Upper lobe of left lung (tissue), 6 donors: ENCODE data around the gene C1QL1. TPM values are rescaled to one million over a fixed set of nuclear protein-coding genes. Genes with fewer than 3 reads are reported as not detected.

Experiments
- ATAC-seq, 2 donors: fragments of 200-7000 bp; cut with Tn5 transposase; one replicate each; pipeline ENCODE4 v1.9.1; 2022; ENCODE audit warnings: mild to moderate bottlenecking in 2 of 2, moderate library complexity in 2 of 2; ENCODE audit not compliant: low FRiP score in 2 of 2
- DNase-seq, 2 donors: peaks; one replicate each; pipeline ENCODE4 v3.0.0-alpha.2; 2019 to 2020
- H3K27ac ChIP-seq, 4 donors: fragments of 200-600 bp; sonication (generic); one replicate each; pipeline ENCODE4 v1.5.1; 2016 to 2019
- H3K27me3 ChIP-seq, 4 donors: fragments of 200-600 bp; sonication (generic); one replicate each; pipeline ENCODE4 v1.5.1; 2017 to 2019
- H3K36me3 ChIP-seq, 4 donors: fragments of 200-600 bp; sonication (generic); one replicate each; pipeline ENCODE4 v1.5.1; 2016 to 2019
- H3K4me1 ChIP-seq, 4 donors: fragments of 200-600 bp; sonication (generic); one replicate each; pipeline ENCODE4 v1.5.1; 2018 to 2019
- H3K4me3 ChIP-seq, 4 donors: fragments of 200-600 bp; sonication (generic); one replicate each; pipeline ENCODE4 v1.5.1; 2017 to 2019; ENCODE audit warnings: mild to moderate bottlenecking in 2 of 4, moderate library complexity in 1 of 4
- H3K9me3 ChIP-seq, 4 donors: fragments of 200-600 bp; sonication (generic); one replicate each; pipeline ENCODE4 v1.5.1; 2018 to 2019
- EP300 ChIP-seq, 4 donors: sonication (generic); formaldehyde crosslinking; IDR thresholded peaks; one replicate each; pipeline ENCODE4 v1.5.1; 2017; ENCODE audit warnings: antibody characterized with exemption in 4 of 4, control low read depth in 2 of 4
- POLR2A ChIP-seq, 4 donors: fragments of 450-650 bp; IDR thresholded peaks; one replicate each; pipeline ENCODE4 v1.5.1; 2016 to 2017; ENCODE audit warnings: antibody characterized with exemption in 4 of 4, mild to moderate bottlenecking in 2 of 4
- POLR2AphosphoS5 ChIP-seq, 2 donors: sonication (generic); formaldehyde crosslinking; IDR thresholded peaks; one replicate each; pipeline ENCODE4 v1.5.1; 2017; ENCODE audit warnings: antibody characterized with exemption in 2 of 2
- WGBS, 2 donors: methylation state at CpG; one replicate each; pipeline ENCODE4 v1.1.5; 2017 to 2018; 5-methylcytosine and 5-hydroxymethylcytosine counted together
- total RNA-seq, 6 donors: library from RNA; depleted of rRNA in 4 of 6; stranded (reverse); fragments of >200 nt in 4 of 6; gene quantifications; one replicate each; pipeline versions ENCODE4 v1.1.0 to v1.2.1, GENCODE V29; 2016 to 2021
- TF ChIP-seq, protein P1 (sequence below), 6 experiments: fragments of 450-650 bp in 4 of 6; fragments of 200-600 bp in 2 of 6; sonication (generic) in 2 of 6; IDR thresholded peaks; one replicate each; pipeline ENCODE4 v1.5.1; 2016 to 2019; ENCODE audit warnings: antibody characterized with exemption in 6 of 6
- donor health status: DM: no; HTN: no; CAD: no; lungs with moderate emphysema.
- donor health status: DM: no; HTN: yes; CAD: no; lungs with severe emphysema.

C1QL1 gene
- total RNA-seq, 6 donors from 2014 or later: 0.44 TPM; not detected in 5

GRCh38 chr17:44941712-44942331 lies 26.3 kb downstream of the C1QL1 start:
- TF ChIP-seq EP300 (IDR thresholded peaks at IDR 0.05): no peak
- TF ChIP-seq, protein P1, sequence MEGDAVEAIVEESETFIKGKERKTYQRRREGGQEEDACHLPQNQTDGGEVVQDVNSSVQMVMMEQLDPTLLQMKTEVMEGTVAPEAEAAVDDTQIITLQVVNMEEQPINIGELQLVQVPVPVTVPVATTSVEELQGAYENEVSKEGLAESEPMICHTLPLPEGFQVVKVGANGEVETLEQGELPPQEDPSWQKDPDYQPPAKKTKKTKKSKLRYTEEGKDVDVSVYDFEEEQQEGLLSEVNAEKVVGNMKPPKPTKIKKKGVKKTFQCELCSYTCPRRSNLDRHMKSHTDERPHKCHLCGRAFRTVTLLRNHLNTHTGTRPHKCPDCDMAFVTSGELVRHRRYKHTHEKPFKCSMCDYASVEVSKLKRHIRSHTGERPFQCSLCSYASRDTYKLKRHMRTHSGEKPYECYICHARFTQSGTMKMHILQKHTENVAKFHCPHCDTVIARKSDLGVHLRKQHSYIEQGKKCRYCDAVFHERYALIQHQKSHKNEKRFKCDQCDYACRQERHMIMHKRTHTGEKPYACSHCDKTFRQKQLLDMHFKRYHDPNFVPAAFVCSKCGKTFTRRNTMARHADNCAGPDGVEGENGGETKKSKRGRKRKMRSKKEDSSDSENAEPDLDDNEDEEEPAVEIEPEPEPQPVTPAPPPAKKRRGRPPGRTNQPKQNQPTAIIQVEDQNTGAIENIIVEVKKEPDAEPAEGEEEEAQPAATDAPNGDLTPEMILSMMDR (IDR thresholded peaks at IDR 0.05): no peak
- TF ChIP-seq POLR2AphosphoS5 (IDR thresholded peaks at IDR 0.05): no peak
- TF ChIP-seq POLR2A (IDR thresholded peaks at IDR 0.05): no peak
- 79 to 90% methylated on average over 7 to 9 of the region's 9 CpGs for WGBS, 2 donors
- Histone ChIP-seq H3K27ac (no peak overlapping the region), H3K27me3 (no peaks in the 10 kb centered on the region), H3K9me3 (peaks cover 0 to 5% (median 0%) of the 10 kb centered on the region in 4 donors), H3K4me3 (no peak overlapping the region), H3K36me3 (no peaks in the 10 kb centered on the region), H3K4me1 (peaks cover 0 to 3% (median 1%) of the 10 kb centered on the region in 4 donors)
- DNase-seq: no peak
- ATAC-seq: no peak

GRCh38 chr17:44940768-44941167 lies 27.3 kb downstream of the C1QL1 start:
- 81 to 82% methylated on average over 1 of the region's 1 CpG for WGBS, 2 donors
- Histone ChIP-seq H3K36me3 (no peaks in the 10 kb centered on the region), H3K27ac (no peak overlapping the region), H3K4me3 (no peak overlapping the region), H3K9me3 (peaks cover 0 to 5% (median 0%) of the 10 kb centered on the region in 4 donors), H3K27me3 (no peaks in the 10 kb centered on the region), H3K4me1 (no peaks in the 10 kb centered on the region)
- no peak for ATAC-seq
- TF ChIP-seq POLR2AphosphoS5 (IDR thresholded peaks at IDR 0.05): no peak
- TF ChIP-seq, protein P1 (IDR thresholded peaks at IDR 0.05): no peak
- no peak for TF ChIP-seq EP300 (IDR thresholded peaks at IDR 0.05)
- no peak for TF ChIP-seq POLR2A (IDR thresholded peaks at IDR 0.05)
- no peak for DNase-seq

GRCh38 chr17:44940317-44940716 lies 27.8 kb downstream of the C1QL1 start:
- Histone ChIP-seq H3K4me3 (no peak overlapping the region), H3K36me3 (no peaks in the 10 kb centered on the region), H3K27ac (no peak overlapping the region), H3K4me1 (no peaks in the 10 kb centered on the region), H3K9me3 (peaks cover 0 to 5% (median 0%) of the 10 kb centered on the region in 4 donors), H3K27me3 (no peaks in the 10 kb centered on the region)
- ATAC-seq (no peak), DNase-seq (no peak)
- TF ChIP-seq POLR2A (IDR thresholded peaks at IDR 0.05) (no peak), EP300 (IDR thresholded peaks at IDR 0.05) (no peak), POLR2AphosphoS5 (IDR thresholded peaks at IDR 0.05) (no peak)
- TF ChIP-seq, protein P1 (IDR thresholded peaks at IDR 0.05): no peak
- WGBS, 2 donors: 66 to 68% methylated on average over 4 of the region's 4 CpGs

DNA sequence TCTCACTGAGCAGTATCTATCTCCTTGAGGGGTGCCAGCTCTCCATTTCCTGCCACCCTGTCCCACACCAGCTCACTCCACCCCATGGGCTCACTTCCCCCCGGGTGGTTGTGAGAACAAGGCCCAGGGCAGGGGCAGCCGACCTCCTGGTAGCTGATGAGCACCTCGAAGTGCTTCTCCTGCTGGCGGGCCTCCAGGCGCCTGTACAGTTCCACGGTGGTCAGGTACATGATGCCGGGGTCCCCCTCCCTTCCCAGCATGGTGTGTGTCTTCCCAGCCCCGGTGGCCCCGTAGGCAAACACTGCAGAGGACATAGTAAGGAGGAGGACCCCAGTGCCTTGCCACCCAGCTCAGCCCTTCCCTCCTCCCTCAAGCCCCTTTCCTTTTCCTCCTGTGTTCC lies 33.0 kb downstream of the C1QL1 start:
- no peak for ATAC-seq
- TF ChIP-seq POLR2A (IDR thresholded peaks at IDR 0.05) (no peak), EP300 (IDR thresholded peaks at IDR 0.05) (no peak), POLR2AphosphoS5 (IDR thresholded peaks at IDR 0.05) (no peak)
- TF ChIP-seq, protein P1 (IDR thresholded peaks at IDR 0.05): no peak

DNA sequence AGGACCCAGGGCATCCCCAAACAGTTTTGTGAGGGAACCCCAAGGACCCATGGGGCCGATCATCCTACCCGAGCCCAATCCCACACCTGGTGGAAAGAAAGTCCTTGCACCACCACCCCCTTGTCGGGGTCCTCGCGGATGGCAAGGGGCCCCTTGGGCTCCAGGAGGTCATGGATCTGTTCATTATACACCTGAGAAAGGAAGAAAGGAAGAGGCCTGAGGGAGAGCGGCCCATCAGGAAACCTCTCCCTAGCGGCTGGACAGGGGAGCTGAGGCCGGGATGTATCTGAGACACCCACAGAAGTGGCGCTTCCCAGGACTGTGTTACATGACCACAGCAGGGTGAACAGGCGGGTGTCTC lies 33.4 kb downstream of the C1QL1 start:
- H3K4me1 ChIP-seq: no peaks in the 10 kb centered on the region
- 97 to 98% methylated on average over 6 to 10 of the region's 10 CpGs for WGBS, 2 donors

More for the DNA sequence above, 33.0 kb downstream of the C1QL1 start:
- Histone ChIP-seq H3K36me3 (no peaks in the 10 kb centered on the region), H3K4me3 (no peak overlapping the region), H3K4me1 (no peaks in the 10 kb centered on the region), H3K9me3 (peaks cover 0 to 5% (median 0%) of the 10 kb centered on the region in 4 donors), H3K27ac (no peak overlapping the region), H3K27me3 (no peaks in the 10 kb centered on the region)
- no peak for DNase-seq
- 87 to 92% methylated on average over 7 to 9 of the region's 9 CpGs for WGBS, 2 donors

More for the DNA sequence above, 33.4 kb downstream of the C1QL1 start:
- Histone ChIP-seq H3K4me3 (no peak overlapping the region), H3K9me3 (peaks cover 0 to 5% (median 0%) of the 10 kb centered on the region in 4 donors), H3K36me3 (no peaks in the 10 kb centered on the region), H3K27me3 (no peaks in the 10 kb centered on the region), H3K27ac (no peak overlapping the region)
- DNase-seq (no peak), ATAC-seq (no peak)
- TF ChIP-seq EP300 (IDR thresholded peaks at IDR 0.05) (no peak), POLR2A (IDR thresholded peaks at IDR 0.05) (no peak), POLR2AphosphoS5 (IDR thresholded peaks at IDR 0.05) (no peak)
- TF ChIP-seq, protein P1 (IDR thresholded peaks at IDR 0.05): no peak
